SU-DHL-6 (cell line): ENCODE results near the gene SLC16A7.

ENCODE experiments used
- H2AFZ ChIP-seq: fragments of 200-600 bp; sonication (generic); 2 replicates; pipeline ENCODE4 v1.6.1; 2014; ENCODE audit warnings: low read depth, mild to moderate bottlenecking, moderate library complexity, mixed read lengths, antibody characterized with exemption, low read length; ENCODE audit not compliant: severe bottlenecking
- H3F3A ChIP-seq: fragments of 200-600 bp; shearing (Covaris generic); 2 replicates; pipeline ENCODE4 v1.6.0; 2016; ENCODE audit warnings: antibody characterized with exemption, mild to moderate bottlenecking; ENCODE audit not compliant: insufficient read depth
- H3K27ac ChIP-seq: fragments of 200-600 bp; sonication (generic); 2 replicates; pipeline ENCODE4 v1.5.1; 2016; ENCODE audit warnings: low read depth, mild to moderate bottlenecking, low read length, moderate library complexity, mixed read lengths
- H3K27me3 ChIP-seq: fragments of 200-600 bp; sonication (generic), shearing (Covaris generic); 2 replicates; pipeline ENCODE4 v1.6.0; 2014; ENCODE audit warnings: mild to moderate bottlenecking, low read length
- H3K36me3 ChIP-seq: fragments of 200-600 bp; sonication (generic); 2 replicates; pipeline ENCODE4 v1.6.1; 2014; ENCODE audit warnings: mild to moderate bottlenecking, low read length, mixed read lengths
- H3K4me2 ChIP-seq: fragments of 300-600, 200-600 bp; shearing (Covaris generic), sonication (generic); 2 replicates; pipeline ENCODE4 v1.6.0; 2014; ENCODE audit warnings: low read length, low read depth, mild to moderate bottlenecking; ENCODE audit not compliant: poor library complexity, severe bottlenecking
- H3K4me3 ChIP-seq: fragments of 200-600 bp; sonication (generic); 2 replicates; pipeline ENCODE4 v1.5.1; 2014; ENCODE audit warnings: antibody characterized with exemption, low read length, mild to moderate bottlenecking, mixed read lengths; ENCODE audit not compliant: insufficient read depth, poor library complexity, severe bottlenecking
- H3K79me2 ChIP-seq: fragments of 200-600 bp; sonication (generic); 2 replicates; pipeline ENCODE4 v1.6.1; 2014; ENCODE audit warnings: mild to moderate bottlenecking, low read length, moderate library complexity; ENCODE audit not compliant: insufficient read depth
- H3K9ac ChIP-seq: fragments of 200-600 bp; sonication (generic); 2 replicates; pipeline ENCODE4 v1.7.0; 2014; ENCODE audit warnings: mild to moderate bottlenecking, low read length
- H3K9me2 ChIP-seq: fragments of 200-600 bp; sonication (generic); replicated peaks from 2 replicates; pipeline ENCODE4 v1.6.1; 2014; ENCODE audit warnings: low read length; ENCODE audit not compliant: insufficient read depth
- H3K9me3 ChIP-seq: fragments of 200-600 bp; sonication (generic); 2 replicates; pipeline ENCODE4 v1.6.1; 2014; ENCODE audit warnings: low read length, mixed read lengths; ENCODE audit not compliant: insufficient read depth
- H4K20me1 ChIP-seq: fragments of 200-600 bp; sonication (generic); 2 replicates; pipeline ENCODE4 v1.6.1; 2014; ENCODE audit warnings: low read depth, mild to moderate bottlenecking, antibody characterized with exemption, low read length, moderate library complexity, mixed read lengths
- CTCF ChIP-seq: fragments of 200-600 bp; sonication (generic); IDR thresholded peaks from one replicate; pipeline ENCODE4 v1.5.1; 2017; ENCODE audit warnings: antibody characterized with exemption, mild to moderate bottlenecking, low read length, moderate library complexity; ENCODE audit not compliant: insufficient read depth, poor library complexity, severe bottlenecking
- EZH2phosphoT487 ChIP-seq: fragments of 200-600 bp; sonication (generic), shearing (Covaris generic); conservative IDR thresholded peaks from 2 replicates; pipeline ENCODE4 v1.6.1; 2018; ENCODE audit warnings: mild to moderate bottlenecking, antibody characterized with exemption, low read length, moderate library complexity, mixed read lengths

SLC16A7 gene

GRCh38 chr12:59803735-59804134 lies 207.9 kb downstream of the SLC16A7 start:
- no peaks in the 10 kb centered on the region for H3K9me3 ChIP-seq

GRCh38 chr12:59808317-59808910 lies 212.6 kb downstream of the SLC16A7 start:
- no peaks in the 10 kb centered on the region for H4K20me1 ChIP-seq
- no peaks in the 10 kb centered on the region for H3K36me3 ChIP-seq
- H3K9me2 ChIP-seq = no peaks in the 10 kb centered on the region
- H3K9me3 ChIP-seq = no peaks in the 10 kb centered on the region
- no peaks in the 10 kb centered on the region for H3K27me3 ChIP-seq
- no peak overlapping the region for H3K4me2 ChIP-seq
- H3K9ac ChIP-seq = no peak overlapping the region
- no peaks in the 10 kb centered on the region for H3K79me2 ChIP-seq
- no peaks in the 10 kb centered on the region for H3F3A ChIP-seq
- no peak overlapping the region for H3K27ac ChIP-seq
- H3K4me3 ChIP-seq = no peak overlapping the region
- H2AFZ ChIP-seq = no peak overlapping the region
- TF ChIP-seq EZH2phosphoT487 (no peak), CTCF (peak; percentile 81)

More at GRCh38 chr12:59803735-59804134, 207.9 kb downstream of the SLC16A7 start:
- no peaks in the 10 kb centered on the region for H3K36me3 ChIP-seq
- H3K27me3 ChIP-seq = no peaks in the 10 kb centered on the region
- TF ChIP-seq CTCF (no peak), EZH2phosphoT487 (no peak)
- H3K9me2 ChIP-seq = no peaks in the 10 kb centered on the region
- no peak overlapping the region for H3K4me2 ChIP-seq
- no peaks in the 10 kb centered on the region for H3K79me2 ChIP-seq
- H3F3A ChIP-seq = no peaks in the 10 kb centered on the region
- H3K27ac ChIP-seq = no peak overlapping the region
- H3K4me3 ChIP-seq = no peak overlapping the region
- H2AFZ ChIP-seq = no peak overlapping the region
- no peak overlapping the region for H3K9ac ChIP-seq
- H4K20me1 ChIP-seq = no peaks in the 10 kb centered on the region

DNA sequence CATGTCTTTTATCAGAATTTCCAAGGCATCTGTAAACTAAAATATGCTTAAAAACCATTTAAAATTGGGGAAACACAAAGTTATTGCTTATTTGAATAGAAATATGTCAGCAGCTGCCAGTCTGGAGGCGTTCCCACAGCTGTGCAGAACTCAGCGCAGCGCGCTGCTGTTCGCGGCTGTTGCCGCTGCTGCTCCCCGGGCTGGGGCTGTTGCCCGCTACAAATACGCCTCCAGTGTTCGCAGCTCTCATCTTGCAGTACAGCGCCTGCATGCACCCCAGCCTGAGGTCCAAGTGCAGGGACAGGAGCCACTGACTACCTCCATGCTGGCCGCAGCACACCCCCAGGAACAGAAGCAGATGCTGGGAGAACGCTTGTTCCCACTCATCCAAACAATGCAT lies 216.2 kb downstream of the SLC16A7 start:
- TF ChIP-seq EZH2phosphoT487 = no peak
- no peak for TF ChIP-seq CTCF
- H3K27ac ChIP-seq = no peak overlapping the region
- H4K20me1 ChIP-seq = no peaks in the 10 kb centered on the region
- H3K9me2 ChIP-seq = no peaks in the 10 kb centered on the region
- no peaks in the 10 kb centered on the region for H3F3A ChIP-seq
- H3K4me2 ChIP-seq = no peak overlapping the region
- no peak overlapping the region for H2AFZ ChIP-seq
- no peak overlapping the region for H3K9ac ChIP-seq
- no peaks in the 10 kb centered on the region for H3K36me3 ChIP-seq
- no peaks in the 10 kb centered on the region for H3K27me3 ChIP-seq
- H3K9me3 ChIP-seq = no peaks in the 10 kb centered on the region
- no peaks in the 10 kb centered on the region for H3K79me2 ChIP-seq
- no peak overlapping the region for H3K4me3 ChIP-seq
